Duodenal mucosa (tissue), 2 donors: ENCODE measurements around the gene C11orf91.
A peak's percentile ranks its signal among the peaks of the same experiment; 100 is the strongest.
"Not testable (repeated sequence)": the region's sequence is repeated elsewhere in the genome, so short reads cannot be mapped to it uniquely, and the experiment has no call there.

Source experiments
- H3K27ac ChIP-seq: one replicate; pipeline ENCODE4 v1.7.0; 2013; ENCODE audit warnings: low read depth, low read length
- H3K27me3 ChIP-seq, 2 donors: one replicate each; pipeline ENCODE4 v1.7.0; 2013; ENCODE audit warnings: low read length in 2 of 2, control low read depth in 1 of 2; ENCODE audit not compliant: insufficient read depth in 2 of 2, control insufficient read depth in 1 of 2
- H3K36me3 ChIP-seq, 2 donors: one replicate each; pipeline ENCODE4 v1.7.0; 2013; ENCODE audit warnings: low read length in 2 of 2, control low read depth in 1 of 2; ENCODE audit not compliant: insufficient read depth in 2 of 2, control insufficient read depth in 1 of 2
- H3K4me1 ChIP-seq, 2 donors: one replicate each; pipeline ENCODE4 v1.7.0; 2013; ENCODE audit warnings: low read length in 2 of 2, control low read depth in 1 of 2; ENCODE audit not compliant: insufficient read depth in 2 of 2, control insufficient read depth in 1 of 2
- H3K4me3 ChIP-seq, 2 donors: one replicate each; pipeline ENCODE4 v1.7.0; 2013; ENCODE audit warnings: low read length in 2 of 2, low read depth in 1 of 2
- H3K9ac ChIP-seq, 2 donors: one replicate each; pipeline ENCODE4 v1.7.0; 2013; ENCODE audit warnings: low read length in 2 of 2, low read depth in 1 of 2
- H3K9me3 ChIP-seq, 2 donors: one replicate each; pipeline ENCODE4 v1.7.0; 2013; ENCODE audit warnings: low read length in 2 of 2, control low read depth in 1 of 2; ENCODE audit not compliant: control insufficient read depth in 1 of 2

C11orf91 gene

DNA sequence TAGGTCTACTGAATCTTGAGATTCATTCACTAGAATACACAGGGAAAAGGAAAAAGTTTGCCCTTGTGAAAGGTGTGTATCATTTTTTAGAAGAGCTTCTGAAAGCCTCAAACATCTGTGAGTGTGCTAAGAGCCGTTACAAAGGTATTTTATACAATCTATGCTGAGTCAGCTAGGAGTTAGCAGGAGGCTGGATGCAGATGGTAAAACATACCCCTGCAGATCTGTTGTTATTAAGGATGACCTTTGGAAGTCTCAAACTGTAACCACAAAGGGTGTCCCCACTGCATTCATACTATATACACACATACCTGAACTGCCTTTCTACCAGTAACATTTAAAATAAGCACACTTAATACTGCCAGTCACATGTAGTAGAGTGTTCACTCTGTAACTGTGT lies 8.4 kb upstream of the C11orf91 start:
- Histone ChIP-seq H3K9me3 (no peaks in the 10 kb centered on the region), H3K27me3 (no peaks in the 10 kb centered on the region), H3K36me3 (peaks cover 9 to 21% of the 10 kb centered on the region in 2 donors), H3K4me3 (no peak overlapping the region), H3K27ac (no peak overlapping the region), H3K9ac (no peak overlapping the region), H3K4me1 (peaks cover 4 to 33% of the 10 kb centered on the region in 2 donors)

DNA sequence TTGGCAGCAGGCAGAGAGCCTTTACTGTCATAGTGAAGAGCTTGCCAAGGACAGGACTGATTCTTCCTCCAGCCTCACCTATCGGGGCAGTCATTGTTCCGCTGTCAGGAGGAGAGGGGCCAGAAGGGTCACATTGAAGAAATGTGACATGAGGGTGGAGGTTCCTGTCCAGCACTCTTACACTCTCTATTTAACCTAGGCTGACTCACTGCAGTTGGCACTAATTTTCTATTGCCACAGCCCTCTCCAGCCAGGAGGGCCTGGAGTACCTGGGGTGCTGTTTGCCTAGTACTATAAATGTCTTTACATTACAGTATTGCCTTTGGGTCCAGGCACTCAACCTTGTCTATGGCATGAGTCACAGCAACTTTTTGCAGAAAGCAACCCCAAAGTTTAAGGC lies 7.2 kb upstream of the C11orf91 start:
- Histone ChIP-seq H3K36me3 (peaks cover 9 to 20% of the 10 kb centered on the region in 2 donors), H3K4me1 (peaks cover 9 to 33% of the 10 kb centered on the region in 2 donors)
- not testable (repeated sequence) for H3K9me3 ChIP-seq, H3K9ac ChIP-seq, H3K27me3 ChIP-seq, H3K4me3 ChIP-seq, H3K27ac ChIP-seq

- Histone ChIP-seq H3K27ac (no peak overlapping the region), H3K36me3 (peaks cover 9 to 20% of the 10 kb centered on the region in 2 donors), H3K27me3 (no peaks in the 10 kb centered on the region), H3K9me3 (no peaks in the 10 kb centered on the region), H3K4me3 (no peak overlapping the region), H3K9ac (no peak overlapping the region), H3K4me1 (peaks cover 9 to 35% of the 10 kb centered on the region in 2 donors)
These were observed 6.3 kb upstream of the C11orf91 start for GRCh38 chr11:33706966-33707365.

- no peak overlapping the region for H3K4me3 ChIP-seq
- H3K9me3 ChIP-seq: no peaks in the 10 kb centered on the region
- H3K36me3 ChIP-seq: peaks cover 9 to 20% of the 10 kb centered on the region in 2 donors
- H3K9ac ChIP-seq: no peak overlapping the region
- no peak overlapping the region for H3K27ac ChIP-seq
- peaks cover 9 to 39% of the 10 kb centered on the region in 2 donors for H3K4me1 ChIP-seq
- no peaks in the 10 kb centered on the region for H3K27me3 ChIP-seq
These were observed 5.9 kb upstream of the C11orf91 start for GRCh38 chr11:33706546-33706945.

- H3K36me3 ChIP-seq: peaks cover 0 to 7% of the 10 kb centered on the region in 2 donors
- peaks cover 22 to 52% of the 10 kb centered on the region in 2 donors for H3K4me1 ChIP-seq
- no peaks in the 10 kb centered on the region for H3K9me3 ChIP-seq
- H3K9ac ChIP-seq: no peak overlapping the region
- H3K4me3 ChIP-seq: no peak overlapping the region
- peak overlapping the region; percentile 0 for H3K27ac ChIP-seq
- no peaks in the 10 kb centered on the region for H3K27me3 ChIP-seq
These were observed 3.8 kb upstream of the C11orf91 start for GRCh38 chr11:33704240-33705002.

- H3K4me3 ChIP-seq: no peak overlapping the region
- peak overlapping the region; percentile 0 for H3K27ac ChIP-seq
- no peaks in the 10 kb centered on the region for H3K27me3 ChIP-seq
- no peaks in the 10 kb centered on the region for H3K9me3 ChIP-seq
- peaks cover 22 to 51% of the 10 kb centered on the region in 2 donors for H3K4me1 ChIP-seq
- H3K36me3 ChIP-seq: peaks cover 0 to 1% of the 10 kb centered on the region in 2 donors
- H3K9ac ChIP-seq: no peak overlapping the region
These were observed 3.2 kb upstream of the C11orf91 start for GRCh38 chr11:33703788-33704187.

GRCh38 chr11:33703234-33703633 lies 2.6 kb upstream of the C11orf91 start:
- Histone ChIP-seq H3K9ac (no peak overlapping the region), H3K4me1 (peaks cover 22 to 51% of the 10 kb centered on the region in 2 donors), H3K27me3 (no peaks in the 10 kb centered on the region)

DNA sequence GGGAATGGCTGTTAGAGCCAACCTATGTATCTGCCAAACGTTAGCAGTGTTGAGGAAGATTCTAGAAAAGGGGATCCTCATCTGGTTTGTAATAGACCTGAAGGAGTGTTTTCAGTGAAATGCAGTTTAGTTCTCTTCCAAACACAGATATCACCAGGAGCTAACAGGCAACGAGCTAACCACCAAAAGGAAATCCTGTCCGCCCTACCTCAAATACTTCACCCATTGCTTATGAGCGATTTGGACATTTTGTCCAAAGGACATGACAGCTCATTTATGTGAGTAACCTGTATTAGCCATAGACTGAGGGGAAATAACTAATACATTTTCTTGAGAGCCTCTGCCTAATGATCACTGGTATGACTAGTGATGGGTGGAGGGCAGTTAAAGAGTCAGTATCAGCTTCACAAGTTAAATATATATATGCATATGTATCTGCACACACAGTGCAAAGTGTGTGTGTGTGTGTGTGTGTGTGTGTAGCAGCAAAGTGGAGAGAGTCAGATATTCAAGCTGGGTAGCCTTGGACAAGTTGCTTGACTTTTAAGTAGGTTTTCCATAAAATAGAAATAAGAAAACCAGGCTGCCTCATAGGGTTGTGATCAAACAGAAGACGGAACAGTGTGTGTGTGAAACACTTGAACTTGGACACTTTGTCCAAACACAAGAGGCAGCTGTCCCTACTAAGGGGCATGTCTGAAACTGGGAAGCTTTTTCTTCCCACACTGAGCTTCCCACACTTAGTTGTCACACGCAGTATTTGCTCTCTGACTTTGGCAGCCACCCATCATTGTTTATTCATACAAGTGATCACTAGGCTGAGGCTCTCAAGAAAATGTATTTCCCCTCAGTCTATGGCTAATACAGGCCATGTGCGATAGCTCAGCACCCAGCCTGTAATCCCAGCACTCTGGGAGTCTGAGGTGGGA lies 940 bp upstream of the C11orf91 start:
- H3K4me3 ChIP-seq: peak overlapping the region; percentile 74 to 81
- H3K36me3 ChIP-seq: no peaks in the 10 kb centered on the region
- H3K9ac ChIP-seq: peak overlapping the region; percentile 68 to 75
- H3K27ac ChIP-seq: peak overlapping the region; percentile 83
- H3K9me3 ChIP-seq: no peaks in the 10 kb centered on the region
- H3K4me1 ChIP-seq: peaks cover 22 to 47% of the 10 kb centered on the region in 2 donors
- no peaks in the 10 kb centered on the region for H3K27me3 ChIP-seq

More at GRCh38 chr11:33703234-33703633, 2.6 kb upstream of the C11orf91 start:
- Histone ChIP-seq H3K36me3 (no peaks in the 10 kb centered on the region), H3K9me3 (no peaks in the 10 kb centered on the region), H3K4me3 (no peak overlapping the region), H3K27ac (peak overlapping the region; percentile 30)

DNA sequence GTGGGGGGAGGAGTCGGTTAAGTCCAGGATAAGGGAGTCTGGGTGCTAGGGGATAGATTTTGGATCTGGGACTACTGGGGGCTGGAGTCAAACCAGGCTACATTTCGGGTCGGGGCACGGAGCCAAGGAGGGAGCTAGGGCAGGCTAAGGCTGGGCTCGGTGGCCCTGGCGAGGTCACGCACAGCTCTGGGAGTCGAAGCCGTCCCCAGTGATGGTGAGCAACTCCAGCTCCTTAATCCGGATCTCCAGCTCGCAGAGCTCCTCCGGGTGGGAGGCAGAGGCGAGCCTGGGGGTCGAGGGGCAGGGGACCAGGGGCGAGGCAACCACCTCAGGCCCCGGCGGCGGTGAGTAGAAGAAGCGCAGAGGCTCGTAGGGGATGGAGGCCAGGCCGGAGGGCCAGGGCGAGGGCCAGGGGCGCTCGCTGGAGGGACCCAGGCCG lies 544 bp downstream of the C11orf91 start:
- H3K4me3 ChIP-seq: peak overlapping the region; percentile 72 to 81
- no peaks in the 10 kb centered on the region for H3K36me3 ChIP-seq
- peak overlapping the region; percentile 4 for H3K27ac ChIP-seq
- peaks cover 22 to 45% of the 10 kb centered on the region in 2 donors for H3K4me1 ChIP-seq
- no peak overlapping the region for H3K9ac ChIP-seq
- no peaks in the 10 kb centered on the region for H3K9me3 ChIP-seq
- no peaks in the 10 kb centered on the region for H3K27me3 ChIP-seq
